ENCODE results near the gene EPC1.

EPC1 gene

GRCh38 chr10:32327364-32327691 is 19.6 kb downstream of the EPC1 start:
- peaks cover 100% of the 10 kb centered on the region for H3K79me2 ChIP-seq (ENCODE audit: low read length)
- H3K36me3 ChIP-seq (replicated peaks; ENCODE audit: insufficient read depth, low read length) = no peaks in the 10 kb centered on the region
- no peak overlapping the region for H3K4me2 ChIP-seq (ENCODE audit: low read depth, low read length)
- H3K27ac ChIP-seq (ENCODE audit: low read length) = no peak overlapping the region
- H3K4me1 ChIP-seq (ENCODE audit: low read length) = peaks cover 8% of the 10 kb centered on the region; the same call in 1 of the 2 replicates
- no peaks in the 10 kb centered on the region for H3K9me2 ChIP-seq (replicated peaks; ENCODE audit: insufficient read depth, low read length)
- H3K9me3 ChIP-seq (replicated peaks; ENCODE audit: insufficient read depth, low read length) = no peaks in the 10 kb centered on the region
- H3F3A ChIP-seq (ENCODE audit: insufficient read depth, low read length) = no peaks in the 10 kb centered on the region
- TF ChIP-seq CTCF (IDR thresholded peaks at IDR 0.05; ENCODE audit: low read length) (no peak), EZH2phosphoT487 (IDR thresholded peaks at IDR 0.05; ENCODE audit: low read length) (no peak), EZH2 (optimal IDR thresholded peaks at IDR 0.05; ENCODE audit: low read depth, low read length) (no peak)
- H3K9ac ChIP-seq (ENCODE audit: low read length) = no peak overlapping the region
- H3K4me3 ChIP-seq (ENCODE audit: low read length) = no peak overlapping the region
- peaks cover 70% of the 10 kb centered on the region for H4K20me1 ChIP-seq (ENCODE audit: insufficient read depth, low read length)
- no peak for DNase-seq
- no peak overlapping the region for H2AFZ ChIP-seq (ENCODE audit: low read length)
- H3K27me3 ChIP-seq (replicated peaks; ENCODE audit: insufficient read depth, low read length) = no peaks in the 10 kb centered on the region

DNA sequence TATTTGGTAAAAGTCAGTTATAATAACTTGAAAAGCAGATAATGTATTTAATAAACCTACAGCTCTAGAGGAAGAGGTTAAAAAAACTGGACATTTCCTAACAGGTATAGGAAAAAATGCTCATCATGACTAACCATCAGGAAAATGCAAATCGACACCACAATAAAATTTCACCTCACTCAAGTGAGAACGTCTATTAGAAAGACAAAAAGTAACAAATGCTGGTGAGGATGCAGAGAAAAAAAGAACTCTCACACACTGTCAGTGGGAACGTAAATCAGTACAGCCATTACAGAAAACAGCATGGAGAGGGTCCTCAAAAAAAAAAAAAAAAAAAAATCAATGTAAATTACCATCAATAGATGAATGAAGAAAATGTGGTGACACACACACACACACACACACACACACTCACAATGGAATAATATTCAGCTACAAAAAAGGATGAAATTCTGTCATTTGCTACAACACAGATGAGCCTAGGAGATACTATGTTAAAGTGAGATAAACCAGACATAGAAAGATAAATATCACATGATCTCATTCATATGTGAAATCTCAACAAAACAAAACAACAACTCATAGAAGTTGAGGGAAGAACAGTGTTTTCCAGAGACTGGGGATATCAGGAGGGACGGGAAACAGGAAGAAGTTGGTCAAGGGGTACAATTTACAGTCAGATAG is 20.1 kb downstream of the EPC1 start:
- Histone ChIP-seq H3K27me3 (replicated peaks; ENCODE audit: insufficient read depth, low read length) (no peaks in the 10 kb centered on the region), H3K79me2 (ENCODE audit: low read length) (peaks cover 100% of the 10 kb centered on the region), H3K27ac (ENCODE audit: low read length) (no peak overlapping the region), H3K9ac (ENCODE audit: low read length) (no peak overlapping the region), H2AFZ (ENCODE audit: low read length) (no peak overlapping the region), H3K4me2 (ENCODE audit: low read depth, low read length) (no peak overlapping the region), H3K36me3 (replicated peaks; ENCODE audit: insufficient read depth, low read length) (no peaks in the 10 kb centered on the region), H3K9me2 (replicated peaks; ENCODE audit: insufficient read depth, low read length) (no peaks in the 10 kb centered on the region), H3F3A (ENCODE audit: insufficient read depth, low read length) (no peaks in the 10 kb centered on the region), H3K4me1 (ENCODE audit: low read length) (peaks cover 8% of the 10 kb centered on the region; the same call in 1 of the 2 replicates), H3K4me3 (ENCODE audit: low read length) (no peak overlapping the region), H3K9me3 (replicated peaks; ENCODE audit: insufficient read depth, low read length) (no peaks in the 10 kb centered on the region), H4K20me1 (ENCODE audit: insufficient read depth, low read length) (peaks cover 65% of the 10 kb centered on the region)
- DNase-seq = no peak
- no peak for TF ChIP-seq EZH2phosphoT487 (IDR thresholded peaks at IDR 0.05; ENCODE audit: low read length)
- TF ChIP-seq CTCF (IDR thresholded peaks at IDR 0.05; ENCODE audit: low read length) = no peak
- no peak for TF ChIP-seq EZH2 (optimal IDR thresholded peaks at IDR 0.05; ENCODE audit: low read depth, low read length)

DNA sequence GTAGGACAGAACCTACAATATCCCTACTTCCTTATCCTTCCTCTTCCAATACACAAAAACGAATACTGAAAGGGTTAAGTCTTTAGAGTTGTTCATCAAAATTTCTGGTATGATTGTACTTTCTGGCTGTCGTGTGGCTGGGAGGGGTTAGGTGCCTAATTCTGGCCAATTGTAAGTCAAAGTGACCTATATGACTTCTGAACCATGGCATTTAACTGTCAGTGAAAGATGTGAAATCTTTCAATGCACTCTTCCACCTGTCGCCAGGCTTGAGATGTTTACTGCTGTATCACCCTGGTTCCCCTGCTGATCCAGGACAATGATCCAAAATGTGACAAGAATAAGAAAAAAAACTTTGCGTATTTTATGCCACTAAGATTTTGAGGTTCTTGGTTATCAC is 20.8 kb downstream of the EPC1 start:
- no peak overlapping the region for H3K4me2 ChIP-seq (ENCODE audit: low read depth, low read length)
- no peak overlapping the region for H3K9ac ChIP-seq (ENCODE audit: low read length)
- no peaks in the 10 kb centered on the region for H3K9me3 ChIP-seq (replicated peaks; ENCODE audit: insufficient read depth, low read length)
- no peak overlapping the region for H2AFZ ChIP-seq (ENCODE audit: low read length)
- H3K9me2 ChIP-seq (replicated peaks; ENCODE audit: insufficient read depth, low read length) = no peaks in the 10 kb centered on the region
- DNase-seq = no peak
- peaks cover 62% of the 10 kb centered on the region for H4K20me1 ChIP-seq (ENCODE audit: insufficient read depth, low read length)
- H3K79me2 ChIP-seq (ENCODE audit: low read length) = peaks cover 100% of the 10 kb centered on the region
- H3F3A ChIP-seq (ENCODE audit: insufficient read depth, low read length) = no peaks in the 10 kb centered on the region
- no peak for TF ChIP-seq CTCF (IDR thresholded peaks at IDR 0.05; ENCODE audit: low read length)
- TF ChIP-seq EZH2phosphoT487 (IDR thresholded peaks at IDR 0.05; ENCODE audit: low read length) = no peak
- no peak for TF ChIP-seq EZH2 (optimal IDR thresholded peaks at IDR 0.05; ENCODE audit: low read depth, low read length)
- H3K27ac ChIP-seq (ENCODE audit: low read length) = no peak overlapping the region
- H3K27me3 ChIP-seq (replicated peaks; ENCODE audit: insufficient read depth, low read length) = no peaks in the 10 kb centered on the region
- H3K4me1 ChIP-seq (ENCODE audit: low read length) = peaks cover 8% of the 10 kb centered on the region; the same call in 1 of the 2 replicates
- H3K4me3 ChIP-seq (ENCODE audit: low read length) = no peak overlapping the region
- no peaks in the 10 kb centered on the region for H3K36me3 ChIP-seq (replicated peaks; ENCODE audit: insufficient read depth, low read length)
